Measurements from ENCODE around the gene ZC3H18. TPM values are rescaled to one million over a fixed set of nuclear protein-coding genes. Genes with fewer than 3 reads are reported as not detected.
"Not testable (repeated sequence)": the region's sequence is repeated elsewhere in the genome, so short reads cannot be mapped to it uniquely, and the experiment has no call there.

ZC3H18 gene
- total RNA-seq, 1 donor from 2014 or later = 15.2 TPM

- no peak for DNase-seq
Observed at GRCh38 chr16:88656291-88656980, 86.2 kb downstream of the ZC3H18 start.

GRCh38 chr16:88657371-88657770 lies 87.2 kb downstream of the ZC3H18 start:
- DNase-seq = no peak

- no peak for DNase-seq
Observed at GRCh38 chr16:88658714-88659113, 88.5 kb downstream of the ZC3H18 start.

GRCh38 chr16:88659160-88659559 lies 89.0 kb downstream of the ZC3H18 start:
- DNase-seq = no peak

- DNase-seq = no peak
Observed at GRCh38 chr16:88661468-88661867, 91.3 kb downstream of the ZC3H18 start.

- DNase-seq = peak; percentile 15
Observed at GRCh38 chr16:88662222-88662842, 92.1 kb downstream of the ZC3H18 start.

- DNase-seq = peak; percentile 99
Observed at GRCh38 chr16:88662843-88663606, 92.8 kb downstream of the ZC3H18 start, which contains the start of gene MVD. TSS of gene MVD (minus strand) at chr16:88663091. CDS start at chr16:88663080, 11 bp downstream.

- DNase-seq = peak; percentile 24
Observed at GRCh38 chr16:88665148-88665547, 94.9 kb downstream of the ZC3H18 start.

GRCh38 chr16:88665570-88665969 lies 95.4 kb downstream of the ZC3H18 start:
- no peak for DNase-seq

GRCh38 chr16:88667461-88667860 lies 97.3 kb downstream of the ZC3H18 start:
- no peak for DNase-seq

GRCh38 chr16:88669493-88669892 lies 99.3 kb downstream of the ZC3H18 start:
- DNase-seq = not testable (repeated sequence)

GRCh38 chr16:88669980-88670379 lies 99.8 kb downstream of the ZC3H18 start:
- DNase-seq = no peak

GRCh38 chr16:88671806-88672205 lies 101.6 kb downstream of the ZC3H18 start:
- DNase-seq = no peak

GRCh38 chr16:88672776-88673175 lies 102.6 kb downstream of the ZC3H18 start:
- peak; percentile 32 for DNase-seq

GRCh38 chr16:88673716-88674379 lies 103.6 kb downstream of the ZC3H18 start:
- peak; percentile 58 for DNase-seq

GRCh38 chr16:88676502-88677242 lies 106.5 kb downstream of the ZC3H18 start:
- DNase-seq = no peak

- no peak for DNase-seq
Observed at GRCh38 chr16:88677721-88678120, 107.5 kb downstream of the ZC3H18 start.

GRCh38 chr16:88678224-88678979 lies 108.2 kb downstream of the ZC3H18 start:
- DNase-seq = no peak

- DNase-seq = no peak
Observed at GRCh38 chr16:88680554-88681083, 110.4 kb downstream of the ZC3H18 start.

GRCh38 chr16:88681084-88681680 lies 111.0 kb downstream of the ZC3H18 start:
- DNase-seq = no peak

Data from tongue (tissue), 2 donors.